Aorta (tissue), 5 donors: ENCODE results near the gene ZDHHC14. TPM values are rescaled to one million over a fixed set of nuclear protein-coding genes. Genes with fewer than 3 reads are reported as not detected.

Experiments used
- ATAC-seq: fragments of 200-7000 bp; cut with Tn5 transposase; one replicate; pipeline ENCODE4 v1.9.1; 2022; ENCODE audit warnings: moderate library complexity; ENCODE audit not compliant: low FRiP score
- DNase-seq, 2 donors: peaks; one replicate each; pipeline ENCODE4 v3.0.0-alpha.2; 2020
- H3K27ac ChIP-seq, 2 donors: one replicate each; pipeline ENCODE4 v1.5.1; 2013; ENCODE audit warnings: low read length in 2 of 2, mild to moderate bottlenecking in 2 of 2, moderate library complexity in 2 of 2, control low read depth in 1 of 2, inconsistent platforms in 1 of 2, low read depth in 1 of 2
- H3K27me3 ChIP-seq, 2 donors: one replicate each; pipeline ENCODE4 v1.6.1; 2013; ENCODE audit warnings: control low read depth in 1 of 2, low read length in 1 of 2, mild to moderate bottlenecking in 1 of 2, moderate library complexity in 1 of 2; ENCODE audit not compliant: insufficient read depth in 2 of 2, control insufficient read depth in 1 of 2
- H3K36me3 ChIP-seq, 2 donors: one replicate each; pipeline ENCODE4 v1.6.1; 2013; ENCODE audit warnings: control low read depth in 1 of 2, low read length in 1 of 2, mild to moderate bottlenecking in 1 of 2; ENCODE audit not compliant: insufficient read depth in 2 of 2, control insufficient read depth in 1 of 2
- H3K4me1 ChIP-seq, 2 donors: one replicate each; pipeline ENCODE4 v1.6.1; 2013; ENCODE audit warnings: low read length in 2 of 2, control low read depth in 1 of 2, mild to moderate bottlenecking in 1 of 2, moderate library complexity in 1 of 2; ENCODE audit not compliant: insufficient read depth in 2 of 2, control insufficient read depth in 1 of 2
- H3K4me3 ChIP-seq, 2 donors: one replicate each; pipeline ENCODE4 v1.5.1; 2013; ENCODE audit warnings: low read length in 2 of 2, control low read depth in 1 of 2, mild to moderate bottlenecking in 1 of 2
- H3K9me3 ChIP-seq: one replicate; pipeline ENCODE4 v1.6.1; 2013; ENCODE audit warnings: mild to moderate bottlenecking, low read length; ENCODE audit not compliant: control insufficient read depth
- WGBS, 2 donors: extraction: QIAGEN DNeasy Blood & Tissue Kit; methylation state at CpG; one replicate each; pipeline ENCODE4 v1.1.7; 2013; 5-methylcytosine and 5-hydroxymethylcytosine counted together
- intact Hi-C, 2 donors: fragments of 100-400 bp; cut with DNase I; formaldehyde crosslinking; loops; one replicate each; pipeline versions ENCODE4 v1.14.2 to v1.15.0; 2022
- polyA plus RNA-seq, 2 donors: library from polyadenylated mRNA; stranded (reverse); fragments of 200-250 nt; gene quantifications; one replicate each; pipeline ENCODE4 v1.2.3, GENCODE V29; 2013
- total RNA-seq, 2 donors: library from RNA; stranded (reverse); fragmentation: NEBNext Ultra II Directional; extraction: Animal tissue kit (Norgen Biotek cat#: 25700); gene quantifications; one replicate each; pipeline ENCODE4 v1.2.1, GENCODE V29; 2021
- donor health status: healthy with polysubstance abuse.
- donor health status: Bipolar disorder and iron deficiency.
- donor health status: DM: no; HTN: no; CAD: no.
- donor health status: DM: no; HTN: no; CAD: no.
- donor health status: DM: yes; HTN: yes; CAD: no.

Gene ZDHHC14
- total and polyA plus RNA-seq, 4 donors = 2.8 to 17.8 (median 14.4) TPM

GRCh38 chr6:157655139-157655538 lies 274.1 kb downstream of the ZDHHC14 start:
- no peaks in the 10 kb centered on the region for H3K9me3 ChIP-seq
- intact Hi-C loops = no loop called here
- no peaks in the 10 kb centered on the region for H3K4me1 ChIP-seq
- no peak for ATAC-seq
- DNase-seq = peak in 1 of 2 donors; percentile 50
- no peak overlapping the region for H3K27ac ChIP-seq
- H3K36me3 ChIP-seq = peaks cover 0 to 1% of the 10 kb centered on the region in 2 donors
- 92 to 93% methylated on average over 8 of the region's 8 CpGs for WGBS, 2 donors
- H3K27me3 ChIP-seq = no peaks in the 10 kb centered on the region
- H3K4me3 ChIP-seq = no peak overlapping the region

- H3K36me3 ChIP-seq = peaks cover 0 to 1% of the 10 kb centered on the region in 2 donors
- intact Hi-C loops = no loop called here
- H3K27me3 ChIP-seq = no peaks in the 10 kb centered on the region
- no peaks in the 10 kb centered on the region for H3K9me3 ChIP-seq
- 90 to 96% methylated on average over 7 of the region's 7 CpGs for WGBS, 2 donors
- no peak for DNase-seq
- no peaks in the 10 kb centered on the region for H3K4me1 ChIP-seq
- H3K4me3 ChIP-seq = no peak overlapping the region
- no peak overlapping the region for H3K27ac ChIP-seq
- ATAC-seq = no peak
Measured at GRCh38 chr6:157656437-157656997, 275.5 kb downstream of the ZDHHC14 start.

DNA sequence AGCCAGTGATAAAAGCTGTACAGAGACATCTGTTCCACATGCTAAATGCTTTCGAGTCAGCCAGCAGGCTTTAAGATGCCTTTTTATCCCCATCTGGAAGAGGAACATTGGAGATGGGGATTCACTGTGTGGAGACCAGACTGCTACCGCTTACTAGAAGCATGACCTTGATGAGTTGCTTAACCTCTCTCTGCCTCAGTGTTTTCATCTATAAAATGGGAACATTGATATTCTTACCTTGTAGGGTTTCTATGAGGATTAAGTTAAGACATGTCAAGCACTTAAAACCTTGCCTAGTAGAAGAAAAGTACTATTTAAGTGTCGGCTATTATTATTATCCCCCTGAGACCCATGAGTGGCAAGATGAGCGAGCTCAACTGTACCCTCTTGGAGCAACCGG lies 276.8 kb downstream of the ZDHHC14 start:
- intact Hi-C loops = no loop called here
- Histone ChIP-seq H3K4me3 (no peak overlapping the region), H3K9me3 (no peaks in the 10 kb centered on the region), H3K36me3 (peaks cover 0 to 1% of the 10 kb centered on the region in 2 donors), H3K27ac (no peak overlapping the region), H3K4me1 (no peaks in the 10 kb centered on the region), H3K27me3 (no peaks in the 10 kb centered on the region)
- no peak for ATAC-seq
- no peak for DNase-seq
- 87 to 92% methylated on average over 5 of the region's 5 CpGs for WGBS, 2 donors

DNA sequence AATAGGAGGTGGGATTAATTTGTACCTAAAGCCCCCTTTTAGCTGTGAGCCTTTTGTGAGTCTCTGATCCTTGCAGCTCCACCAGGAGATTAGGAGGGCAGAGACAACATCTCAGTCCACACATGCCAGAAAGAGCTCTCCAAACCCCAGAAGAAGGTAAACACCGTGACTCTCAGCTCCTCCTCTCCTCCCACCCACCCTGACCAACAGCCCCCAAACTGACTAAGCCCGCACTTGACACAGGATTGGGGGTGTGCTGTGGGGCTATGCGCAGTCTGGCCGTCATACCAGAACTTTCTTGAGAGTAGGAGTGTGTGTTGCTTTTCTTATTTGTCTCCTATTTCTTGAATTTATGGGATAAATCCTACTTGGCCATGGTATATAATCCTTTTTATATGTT lies 277.3 kb downstream of the ZDHHC14 start:
- DNase-seq = no peak
- ATAC-seq = no peak
- intact Hi-C loops = no loop called here
- Histone ChIP-seq H3K9me3 (no peaks in the 10 kb centered on the region), H3K4me3 (no peak overlapping the region), H3K36me3 (peaks cover 0 to 1% of the 10 kb centered on the region in 2 donors), H3K4me1 (no peaks in the 10 kb centered on the region), H3K27me3 (no peaks in the 10 kb centered on the region), H3K27ac (no peak overlapping the region)
- 82% methylated on average over 4 of the region's 4 CpGs for WGBS, 2 donors

- no peak for DNase-seq
- intact Hi-C loops = no loop called here
Measured at GRCh38 chr6:157659536-157660271, 278.7 kb downstream of the ZDHHC14 start.

GRCh38 chr6:157660414-157660813 lies 279.4 kb downstream of the ZDHHC14 start:
- Histone ChIP-seq H3K9me3 (no peaks in the 10 kb centered on the region), H3K27ac (no peak overlapping the region), H3K27me3 (no peaks in the 10 kb centered on the region), H3K4me3 (no peak overlapping the region), H3K36me3 (peaks cover 0 to 1% of the 10 kb centered on the region in 2 donors), H3K4me1 (no peaks in the 10 kb centered on the region)
- no peak for ATAC-seq
- intact Hi-C loops = no loop called here
- DNase-seq = no peak
- WGBS, 2 donors = 74 to 78% methylated on average over 5 of the region's 5 CpGs

More at GRCh38 chr6:157659536-157660271, 278.7 kb downstream of the ZDHHC14 start:
- no peaks in the 10 kb centered on the region for H3K4me1 ChIP-seq
- H3K27me3 ChIP-seq = no peaks in the 10 kb centered on the region
- peaks cover 0 to 1% of the 10 kb centered on the region in 2 donors for H3K36me3 ChIP-seq
- no peaks in the 10 kb centered on the region for H3K9me3 ChIP-seq
- no peak for ATAC-seq
- no peak overlapping the region for H3K27ac ChIP-seq
- no peak overlapping the region for H3K4me3 ChIP-seq
- 68 to 81% methylated on average over 19 of the region's 19 CpGs for WGBS, 2 donors

DNA sequence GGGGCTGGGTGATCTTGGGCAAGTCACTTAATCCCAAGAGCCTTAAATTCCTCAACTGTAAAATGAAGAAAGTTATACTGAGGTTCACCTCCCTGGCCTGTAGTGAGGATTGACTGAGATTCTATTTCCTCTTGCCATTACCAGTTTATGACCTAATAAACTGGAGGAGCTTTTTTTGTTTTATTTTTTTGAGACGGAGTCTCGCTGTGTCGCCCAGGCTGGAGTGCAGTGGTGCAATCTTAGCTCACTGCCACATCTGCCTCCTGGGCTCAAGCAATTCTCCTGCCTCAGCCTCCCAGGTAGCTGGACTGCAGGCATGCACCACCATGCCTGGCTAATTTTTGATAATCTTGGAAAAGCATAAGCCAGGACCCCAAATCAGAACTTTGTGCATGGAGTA lies 280.7 kb downstream of the ZDHHC14 start:
- Histone ChIP-seq H3K27me3 (no peaks in the 10 kb centered on the region), H3K27ac (no peak overlapping the region), H3K4me1 (no peaks in the 10 kb centered on the region), H3K36me3 (peaks cover 0 to under 1% of the 10 kb centered on the region in 2 donors), H3K9me3 (no peaks in the 10 kb centered on the region), H3K4me3 (no peak overlapping the region)
- WGBS, 2 donors = 86 to 98% methylated on average over 3 of the region's 3 CpGs
- intact Hi-C loops = no loop called here
- no peak for DNase-seq
- ATAC-seq = no peak

DNA sequence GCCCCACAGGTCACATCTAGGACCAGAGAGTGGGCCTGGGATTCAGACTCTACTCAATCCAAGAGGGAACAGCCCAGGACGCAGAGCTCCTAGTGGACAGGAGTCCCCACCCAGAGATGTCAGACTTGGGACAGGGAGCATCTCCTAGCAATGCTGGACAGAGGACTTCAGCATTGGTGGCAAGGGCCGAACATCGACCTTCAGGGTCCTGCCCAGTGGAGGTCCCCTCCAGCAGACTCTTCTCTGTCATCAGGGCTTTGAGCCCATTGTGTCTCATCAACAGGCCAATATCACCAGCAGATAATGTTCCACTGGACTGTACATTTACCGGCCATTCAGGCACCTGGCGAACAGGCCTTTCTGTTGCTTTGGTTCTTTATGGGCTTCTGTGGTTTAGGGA lies 282.3 kb downstream of the ZDHHC14 start:
- H3K27ac ChIP-seq = no peak overlapping the region
- no peaks in the 10 kb centered on the region for H3K4me1 ChIP-seq
- intact Hi-C loops = no loop called here
- DNase-seq = no peak
- no peak for ATAC-seq
- H3K9me3 ChIP-seq = no peaks in the 10 kb centered on the region
- 88 to 96% methylated on average over 5 of the region's 5 CpGs for WGBS, 2 donors
- no peaks in the 10 kb centered on the region for H3K27me3 ChIP-seq
- H3K36me3 ChIP-seq = no peaks in the 10 kb centered on the region
- no peak overlapping the region for H3K4me3 ChIP-seq

DNA sequence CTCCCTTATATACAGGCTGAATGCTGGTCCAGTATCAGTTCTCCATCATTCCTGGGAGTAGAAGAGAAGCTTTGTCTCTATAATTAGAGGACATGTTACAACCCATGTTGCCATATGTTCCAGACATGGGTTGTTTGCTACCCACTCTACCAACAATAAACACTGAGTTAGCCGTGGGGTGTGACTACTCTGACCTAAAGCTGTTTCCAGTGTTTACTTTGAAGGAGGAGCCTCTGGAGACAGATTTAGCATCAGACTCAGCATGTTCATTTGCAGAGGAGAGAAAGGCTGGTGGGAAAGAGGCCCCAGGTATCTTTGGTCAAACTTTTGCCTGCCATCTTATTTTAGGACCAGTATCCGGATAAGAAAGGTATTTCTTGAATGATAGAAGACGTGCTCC lies 284.2 kb downstream of the ZDHHC14 start:
- DNase-seq (peak in 1 of 2 donors; percentile 2), ATAC-seq (no peak)
- Histone ChIP-seq H3K36me3 (no peaks in the 10 kb centered on the region), H3K27ac (no peak overlapping the region), H3K9me3 (no peaks in the 10 kb centered on the region), H3K4me1 (no peaks in the 10 kb centered on the region), H3K4me3 (no peak overlapping the region), H3K27me3 (no peaks in the 10 kb centered on the region)
- WGBS, 2 donors = 81 to 86% methylated on average over 3 of the region's 3 CpGs
- intact Hi-C loops = loop anchor here (5.0 kb wide), 2 partner anchors 207 to 348 kb away; no protein-coding TSS in a partner anchor
